Mesenchymal stem cell (in vitro differentiated cells and primary cell): ENCODE data around the gene ZNF280B.

Source experiments
- DNase-seq: peaks from one replicate; pipeline ENCODE4 v3.0.0-alpha.2; 2013
- H2AFZ ChIP-seq: one replicate; pipeline ENCODE4 v1.6.1; 2013; ENCODE audit warnings: low read depth, mild to moderate bottlenecking, control low read depth, inconsistent platforms, low read length, moderate library complexity
- H2AK5ac ChIP-seq: 2 replicates; pipeline ENCODE4 v1.6.1; 2013; ENCODE audit warnings: low read length, moderate library complexity, mild to moderate bottlenecking, inconsistent platforms; ENCODE audit not compliant: severe bottlenecking
- H2BK120ac ChIP-seq: one replicate; pipeline ENCODE4 v1.6.1; 2013; ENCODE audit warnings: low read depth, mild to moderate bottlenecking, inconsistent platforms, low read length, moderate library complexity
- H2BK12ac ChIP-seq, 2 experiments: one replicate each; pipeline ENCODE4 v1.6.1; 2013; ENCODE audit warnings: inconsistent platforms in 2 of 2, low read length in 2 of 2, mild to moderate bottlenecking in 2 of 2, moderate library complexity in 2 of 2, control low read depth in 1 of 2
- H2BK15ac ChIP-seq: one replicate; pipeline ENCODE4 v1.6.1; 2013; ENCODE audit warnings: mild to moderate bottlenecking, low read depth, inconsistent platforms; ENCODE audit not compliant: poor library complexity, severe bottlenecking
- H2BK5ac ChIP-seq: 2 replicates; pipeline ENCODE4 v1.6.1; 2013; ENCODE audit warnings: low read depth, mild to moderate bottlenecking, low read length, control low read depth, inconsistent platforms; ENCODE audit not compliant: poor library complexity, severe bottlenecking
- H3K14ac ChIP-seq, 2 experiments: one replicate each; pipeline ENCODE4 v1.6.1; 2013; ENCODE audit warnings: inconsistent platforms in 2 of 2, low read length in 2 of 2, control low read depth in 1 of 2, mild to moderate bottlenecking in 1 of 2, moderate library complexity in 1 of 2
- H3K18ac ChIP-seq, 2 experiments: one replicate each; pipeline ENCODE4 v1.6.1; 2013; ENCODE audit warnings: inconsistent platforms in 2 of 2, low read length in 2 of 2, control low read depth in 1 of 2, low read depth in 1 of 2, mild to moderate bottlenecking in 1 of 2
- H3K23ac ChIP-seq, 2 experiments: one replicate each; pipeline ENCODE4 v1.6.1; 2013; ENCODE audit warnings: inconsistent platforms in 2 of 2, low read length in 2 of 2, mild to moderate bottlenecking in 2 of 2, moderate library complexity in 2 of 2, control low read depth in 1 of 2
- H3K27ac ChIP-seq: 2 replicates; pipeline ENCODE4 v1.5.1; 2013; ENCODE audit warnings: mild to moderate bottlenecking, moderate library complexity, low read length, control low read depth, inconsistent platforms; ENCODE audit not compliant: poor library complexity, severe bottlenecking
- H3K27me3 ChIP-seq, 2 experiments: 2 replicates each; pipeline versions ENCODE4 v1.6.1 to v1.7.0; 2013; ENCODE audit warnings: low read length in 2 of 2, mild to moderate bottlenecking in 2 of 2, moderate library complexity in 2 of 2, control low read depth in 1 of 2, inconsistent platforms in 1 of 2; ENCODE audit not compliant: control insufficient read depth in 1 of 2, insufficient read depth in 1 of 2
- H3K36me3 ChIP-seq, 2 experiments: 2 replicates each; pipeline versions ENCODE4 v1.6.1 to v1.7.0; 2013; ENCODE audit warnings: low read length in 2 of 2, control low read depth in 1 of 2, inconsistent platforms in 1 of 2, low read depth in 1 of 2, mild to moderate bottlenecking in 1 of 2; ENCODE audit not compliant: insufficient read depth in 2 of 2, control insufficient read depth in 1 of 2
- H3K4ac ChIP-seq, 2 experiments: one replicate each; pipeline ENCODE4 v1.6.1; 2013; ENCODE audit warnings: inconsistent platforms in 2 of 2, low read length in 2 of 2, mild to moderate bottlenecking in 2 of 2, moderate library complexity in 2 of 2, control low read depth in 1 of 2, low read depth in 1 of 2
- H3K4me1 ChIP-seq: 2 replicates; pipeline ENCODE4 v1.6.1; 2013; ENCODE audit warnings: low read depth, low read length, control low read depth; ENCODE audit not compliant: control insufficient read depth, insufficient read depth
- H3K4me2 ChIP-seq: 2 replicates; pipeline ENCODE4 v1.6.1; 2013; ENCODE audit warnings: low read length, mild to moderate bottlenecking, inconsistent platforms; ENCODE audit not compliant: poor library complexity, severe bottlenecking
- H3K4me3 ChIP-seq, 2 experiments: 2 replicates each; pipeline versions ENCODE4 v1.5.1 to v1.7.0; 2013; ENCODE audit warnings: low read length in 2 of 2, mild to moderate bottlenecking in 2 of 2, control low read depth in 1 of 2, low read depth in 1 of 2; ENCODE audit not compliant: insufficient read depth in 1 of 2
- H3K79me1 ChIP-seq: replicated peaks from 2 replicates; pipeline ENCODE4 v1.6.1; 2013; ENCODE audit warnings: mild to moderate bottlenecking, control low read depth, low read length, inconsistent platforms; ENCODE audit not compliant: poor library complexity, severe bottlenecking
- H3K9ac ChIP-seq: 2 replicates; pipeline ENCODE4 v1.7.0; 2013; ENCODE audit warnings: mild to moderate bottlenecking, low read length, moderate library complexity
- H3K9me3 ChIP-seq: 2 replicates; pipeline ENCODE4 v1.7.0; 2013; ENCODE audit warnings: mild to moderate bottlenecking, low read length; ENCODE audit not compliant: control insufficient read depth
- H4K8ac ChIP-seq: one replicate; pipeline ENCODE4 v1.6.1; 2013; ENCODE audit warnings: inconsistent platforms, mild to moderate bottlenecking, low read length, moderate library complexity
- H4K91ac ChIP-seq: one replicate; pipeline ENCODE4 v1.6.1; 2013; ENCODE audit warnings: mild to moderate bottlenecking, low read length, inconsistent platforms
- WGBS: methylation state at CpG from one replicate; pipeline ENCODE4 v1.1.7; 2013; ENCODE audit warnings: mixed read lengths; 5-methylcytosine and 5-hydroxymethylcytosine counted together

Gene ZNF280B

DNA sequence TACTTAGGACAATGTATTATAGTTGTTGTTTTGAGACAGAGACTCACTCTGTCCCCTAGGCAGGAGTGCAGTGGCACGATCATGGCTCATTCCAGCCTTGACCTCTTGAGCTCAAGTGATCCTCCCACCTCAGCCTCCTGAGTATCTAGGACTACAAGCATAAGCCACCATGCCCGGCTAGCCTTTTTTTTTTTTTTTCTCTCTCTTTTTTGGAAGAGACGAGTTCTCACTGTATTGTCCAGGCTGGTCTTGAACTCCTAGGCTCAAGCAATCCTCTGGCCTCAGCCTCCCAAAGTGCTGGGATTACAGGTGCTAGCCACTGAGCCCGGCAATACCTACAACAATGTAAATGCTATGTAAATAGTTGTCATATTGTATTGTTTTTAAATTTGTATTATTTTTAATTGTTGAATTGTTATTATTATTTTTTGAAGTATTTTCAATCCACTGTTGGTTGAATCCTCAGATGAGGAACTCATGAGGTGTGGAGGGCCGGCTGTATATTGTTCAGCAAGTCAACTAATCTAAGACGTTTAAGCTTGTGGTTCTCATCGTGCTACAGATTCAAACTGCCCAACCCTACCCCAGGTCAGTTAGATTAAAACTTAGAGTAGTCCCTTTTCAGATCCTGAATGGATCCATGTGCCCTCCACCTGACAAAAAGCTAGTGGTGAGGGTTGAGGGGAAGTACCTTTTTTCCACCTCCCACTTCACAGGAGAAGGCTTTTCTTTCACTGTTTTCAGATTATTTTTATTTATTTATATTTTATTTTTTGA is 23.4 kb upstream of the ZNF280B start:
- no peak overlapping the region for H3K9ac ChIP-seq
- no peak overlapping the region for H3K23ac ChIP-seq
- no peak overlapping the region for H3K4me2 ChIP-seq
- 93% methylated on average over 5 of the region's 7 CpGs for WGBS
- H3K4ac ChIP-seq: no peak overlapping the region
- no peak overlapping the region for H2BK120ac ChIP-seq
- DNase-seq: no peak
- H3K18ac ChIP-seq: no peak overlapping the region
- H2AFZ ChIP-seq: no peak overlapping the region
- H4K8ac ChIP-seq: no peak overlapping the region
- no peak overlapping the region for H3K4me3 ChIP-seq
- peaks cover 0 to 2% of the 10 kb centered on the region in 2 experiments for H3K27me3 ChIP-seq
- no peak overlapping the region for H2BK5ac ChIP-seq
- H3K4me1 ChIP-seq: no peaks in the 10 kb centered on the region
- no peak overlapping the region for H2BK12ac ChIP-seq
- H3K27ac ChIP-seq: no peak overlapping the region
- H3K36me3 ChIP-seq: no peaks in the 10 kb centered on the region
- peaks cover 3% of the 10 kb centered on the region for H3K9me3 ChIP-seq
- no peak overlapping the region for H2AK5ac ChIP-seq
- H4K91ac ChIP-seq: no peak overlapping the region
- no peak overlapping the region for H2BK15ac ChIP-seq
- no peaks in the 10 kb centered on the region for H3K79me1 ChIP-seq
- no peak overlapping the region for H3K14ac ChIP-seq

DNA sequence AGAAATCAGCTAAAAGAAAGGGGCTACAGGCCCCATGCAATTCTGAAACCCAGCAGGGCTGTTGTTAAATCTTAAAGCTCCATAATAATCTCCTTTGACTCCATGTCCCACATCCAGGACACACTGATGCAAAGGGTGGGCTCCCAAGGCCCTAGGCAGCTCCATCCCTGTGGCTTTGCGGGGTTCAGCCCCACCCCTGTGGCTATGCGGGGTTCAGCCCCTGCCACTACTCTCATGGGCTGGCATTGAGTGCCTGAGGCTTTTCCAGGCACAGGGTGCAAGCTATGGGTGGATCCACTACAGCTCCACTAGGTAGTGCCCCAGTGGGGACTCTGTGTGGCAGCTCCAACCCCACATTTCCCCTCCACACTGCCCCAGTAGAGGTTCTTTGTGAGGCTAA is 20.2 kb upstream of the ZNF280B start:
- Histone ChIP-seq H2BK120ac (no peak overlapping the region), H3K18ac (no peak overlapping the region), H3K4ac (no peak overlapping the region), H3K23ac (no peak overlapping the region), H3K9me3 (peaks cover 3% of the 10 kb centered on the region), H3K79me1 (no peaks in the 10 kb centered on the region), H3K4me3 (no peak overlapping the region), H2AK5ac (no peak overlapping the region), H3K9ac (no peak overlapping the region), H3K14ac (no peak overlapping the region), H2BK5ac (no peak overlapping the region), H3K27ac (no peak overlapping the region), H3K27me3 (peaks cover 5 to 12% of the 10 kb centered on the region in 2 experiments), H2AFZ (no peak overlapping the region), H3K4me1 (no peaks in the 10 kb centered on the region), H4K91ac (no peak overlapping the region), H2BK15ac (no peak overlapping the region), H3K36me3 (no peaks in the 10 kb centered on the region), H2BK12ac (no peak overlapping the region), H3K4me2 (no peak overlapping the region), H4K8ac (no peak overlapping the region)
- no peak for DNase-seq
- 57% methylated on average over 2 of the region's 2 CpGs for WGBS

DNA sequence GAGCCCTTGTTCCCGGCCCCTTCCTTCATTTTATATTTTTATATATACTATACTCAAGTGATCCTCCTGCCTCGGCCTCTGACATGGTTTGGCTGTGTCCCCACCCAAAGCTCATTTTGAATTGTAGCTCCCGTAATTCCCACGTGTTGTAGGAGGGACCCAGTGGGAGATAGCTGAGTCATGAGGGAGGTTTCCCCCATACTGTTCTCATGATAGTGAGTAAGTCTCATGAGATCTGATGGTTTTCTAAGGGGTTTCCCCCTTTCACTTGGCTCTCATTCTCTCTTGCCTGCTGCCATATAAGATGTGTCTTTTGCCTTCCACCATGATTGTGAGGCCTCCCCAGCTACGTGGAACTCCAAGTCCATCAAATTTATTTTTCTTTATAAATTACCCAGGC is 18.8 kb upstream of the ZNF280B start:
- Histone ChIP-seq H3K4me2 (no peak overlapping the region), H3K4me3 (no peak overlapping the region), H3K4ac (no peak overlapping the region), H4K91ac (no peak overlapping the region), H2BK120ac (no peak overlapping the region), H2BK5ac (no peak overlapping the region), H2BK15ac (no peak overlapping the region), H3K23ac (no peak overlapping the region), H3K36me3 (no peaks in the 10 kb centered on the region), H2BK12ac (no peak overlapping the region), H3K9me3 (no peaks in the 10 kb centered on the region), H2AK5ac (no peak overlapping the region), H3K18ac (no peak overlapping the region), H3K27me3 (peaks cover 5 to 12% of the 10 kb centered on the region in 2 experiments), H2AFZ (no peak overlapping the region), H3K14ac (no peak overlapping the region), H3K4me1 (no peaks in the 10 kb centered on the region), H3K9ac (no peak overlapping the region), H3K79me1 (no peaks in the 10 kb centered on the region), H3K27ac (no peak overlapping the region), H4K8ac (no peak overlapping the region)
- no peak for DNase-seq
- WGBS: 46% methylated on average over 4 of the region's 5 CpGs

DNA sequence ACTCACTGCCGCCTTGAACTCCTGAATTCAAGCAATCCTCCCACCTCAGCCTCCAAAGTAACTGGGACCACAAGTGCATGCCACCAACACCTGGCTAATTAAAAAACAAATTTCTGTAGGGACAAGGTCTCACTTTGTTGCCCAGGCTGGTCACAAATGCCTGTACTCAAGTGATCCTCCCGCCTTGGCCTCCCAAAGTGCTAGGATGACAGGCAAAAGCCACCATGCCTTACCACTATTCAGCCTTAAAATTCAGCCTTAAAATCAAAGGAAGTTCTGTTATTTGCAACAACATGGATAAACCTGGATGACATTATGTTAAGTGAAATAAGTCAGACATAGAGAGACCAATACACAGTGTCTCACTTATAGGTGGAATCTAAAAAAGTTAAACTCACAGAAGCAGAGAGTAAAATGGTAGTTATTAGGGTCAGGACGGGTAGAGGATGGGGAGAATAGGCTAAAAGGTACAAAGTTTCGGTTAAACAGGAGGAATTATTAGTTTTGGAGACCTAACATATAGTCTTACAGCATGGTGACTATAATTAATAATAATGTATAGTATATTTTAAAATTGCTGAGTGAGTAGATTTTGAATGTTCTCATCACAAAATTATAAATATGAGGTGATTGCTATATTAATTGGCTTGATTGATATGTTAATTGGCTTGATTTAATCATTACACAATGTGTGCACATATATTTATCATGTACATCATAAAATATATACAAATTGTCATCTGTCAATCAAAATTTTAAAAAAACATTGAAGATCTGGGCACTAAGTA is 17.8 kb upstream of the ZNF280B start:
- no peak overlapping the region for H2BK120ac ChIP-seq
- no peak overlapping the region for H2BK5ac ChIP-seq
- no peaks in the 10 kb centered on the region for H3K36me3 ChIP-seq
- DNase-seq: no peak
- no peaks in the 10 kb centered on the region for H3K4me1 ChIP-seq
- H3K27ac ChIP-seq: no peak overlapping the region
- no peak overlapping the region for H3K18ac ChIP-seq
- no peak overlapping the region for H2BK15ac ChIP-seq
- no peak overlapping the region for H3K9ac ChIP-seq
- H3K4ac ChIP-seq: no peak overlapping the region
- H3K79me1 ChIP-seq: no peaks in the 10 kb centered on the region
- no peak overlapping the region for H3K4me2 ChIP-seq
- no peak overlapping the region for H2BK12ac ChIP-seq
- 61% methylated on average over 3 of the region's 4 CpGs for WGBS
- no peak overlapping the region for H2AFZ ChIP-seq
- H3K27me3 ChIP-seq: peaks cover 5 to 12% of the 10 kb centered on the region in 2 experiments
- H2AK5ac ChIP-seq: no peak overlapping the region
- no peak overlapping the region for H3K23ac ChIP-seq
- no peak overlapping the region for H3K4me3 ChIP-seq
- H3K9me3 ChIP-seq: no peaks in the 10 kb centered on the region
- no peak overlapping the region for H4K8ac ChIP-seq
- no peak overlapping the region for H3K14ac ChIP-seq
- H4K91ac ChIP-seq: no peak overlapping the region
